ENCODE results near the gene CRYGB. TPM values are rescaled to one million over a fixed set of nuclear protein-coding genes. Genes with fewer than 3 reads are reported as not detected.

The CRYGB gene
- total and polyA plus RNA-seq, 8 donors, result not detected

- WGBS, 2 donors, result 75 to 88% methylated on average over 5 of the region's 5 CpGs
- H3K27me3 ChIP-seq, result no peaks in the 10 kb centered on the region
- H3K4me3 ChIP-seq, result no peak overlapping the region
- H3K27ac ChIP-seq, result no peak overlapping the region
- no peaks in the 10 kb centered on the region for H3K36me3 ChIP-seq
- ATAC-seq, result no peak
- no peak for FAIRE-seq
- DNase-seq, result no peak
- H3K4me1 ChIP-seq, result no peaks in the 10 kb centered on the region
- H3K9me3 ChIP-seq, result no peaks in the 10 kb centered on the region
- intact Hi-C loops (cut with DNase I), result no loop called here
- TF ChIP-seq CTCF (IDR thresholded peaks at IDR 0.05), result no peak
Measured at GRCh38 chr2:208189069-208189809, 43.3 kb upstream of the CRYGB start.

- H3K4me3 ChIP-seq, result no peak overlapping the region
- no peaks in the 10 kb centered on the region for H3K27me3 ChIP-seq
- no peaks in the 10 kb centered on the region for H3K4me1 ChIP-seq
- DNase-seq (no peak), FAIRE-seq (no peak), ATAC-seq (no peak)
- intact Hi-C loops (cut with DNase I), result no loop called here
- WGBS, 2 donors, result 80 to 92% methylated on average over 2 of the region's 2 CpGs
- H3K27ac ChIP-seq, result no peak overlapping the region
- TF ChIP-seq CTCF (IDR thresholded peaks at IDR 0.05), result no peak
- no peaks in the 10 kb centered on the region for H3K36me3 ChIP-seq
- no peaks in the 10 kb centered on the region for H3K9me3 ChIP-seq
Measured at GRCh38 chr2:208186893-208187292, 40.9 kb upstream of the CRYGB start.

- no peak for DNase-seq
- FAIRE-seq, result no peak
- 68 to 78% methylated on average over 5 of the region's 5 CpGs for WGBS, 2 donors
- no peaks in the 10 kb centered on the region for H3K36me3 ChIP-seq
- no peaks in the 10 kb centered on the region for H3K9me3 ChIP-seq
- H3K27ac ChIP-seq, result no peak overlapping the region
- no peaks in the 10 kb centered on the region for H3K27me3 ChIP-seq
- no peak overlapping the region for H3K4me3 ChIP-seq
- no peak for ATAC-seq
- TF ChIP-seq CTCF (IDR thresholded peaks at IDR 0.05), result no peak
- no peaks in the 10 kb centered on the region for H3K4me1 ChIP-seq
- intact Hi-C loops (cut with DNase I), result no loop called here
Measured at GRCh38 chr2:208186465-208186864, 40.5 kb upstream of the CRYGB start.

- ATAC-seq (no peak), FAIRE-seq (no peak), DNase-seq (no peak)
- Histone ChIP-seq H3K27ac (no peak overlapping the region), H3K36me3 (no peaks in the 10 kb centered on the region), H3K4me1 (no peaks in the 10 kb centered on the region), H3K27me3 (no peaks in the 10 kb centered on the region), H3K4me3 (no peak overlapping the region), H3K9me3 (no peaks in the 10 kb centered on the region)
- no peak for TF ChIP-seq CTCF (IDR thresholded peaks at IDR 0.05)
- WGBS, 2 donors, result 28 to 35% methylated on average over 12 of the region's 12 CpGs
- intact Hi-C loops (cut with DNase I), result no loop called here
Measured at GRCh38 chr2:208183972-208184705, 38.2 kb upstream of the CRYGB start.

- Histone ChIP-seq H3K9me3 (no peaks in the 10 kb centered on the region), H3K27me3 (no peaks in the 10 kb centered on the region), H3K4me3 (no peak overlapping the region), H3K4me1 (no peaks in the 10 kb centered on the region), H3K27ac (no peak overlapping the region), H3K36me3 (no peaks in the 10 kb centered on the region)
- ATAC-seq, result no peak
- no peak for FAIRE-seq
- intact Hi-C loops (cut with DNase I), result no loop called here
- DNase-seq, result no peak
- TF ChIP-seq CTCF (IDR thresholded peaks at IDR 0.05), result no peak
- WGBS, 2 donors, result 48 to 53% methylated on average over 7 of the region's 7 CpGs
Measured at GRCh38 chr2:208183526-208183925, 37.6 kb upstream of the CRYGB start.
